IPS-NIHi11 (cell line): Measurements from ENCODE around the gene ANKDD1B.

Source experiments
- DNase-seq: peaks from one replicate; pipeline ENCODE4 v3.0.0; 2012; ENCODE audit warnings: mixed read lengths, low spot score

Gene ANKDD1B

DNA sequence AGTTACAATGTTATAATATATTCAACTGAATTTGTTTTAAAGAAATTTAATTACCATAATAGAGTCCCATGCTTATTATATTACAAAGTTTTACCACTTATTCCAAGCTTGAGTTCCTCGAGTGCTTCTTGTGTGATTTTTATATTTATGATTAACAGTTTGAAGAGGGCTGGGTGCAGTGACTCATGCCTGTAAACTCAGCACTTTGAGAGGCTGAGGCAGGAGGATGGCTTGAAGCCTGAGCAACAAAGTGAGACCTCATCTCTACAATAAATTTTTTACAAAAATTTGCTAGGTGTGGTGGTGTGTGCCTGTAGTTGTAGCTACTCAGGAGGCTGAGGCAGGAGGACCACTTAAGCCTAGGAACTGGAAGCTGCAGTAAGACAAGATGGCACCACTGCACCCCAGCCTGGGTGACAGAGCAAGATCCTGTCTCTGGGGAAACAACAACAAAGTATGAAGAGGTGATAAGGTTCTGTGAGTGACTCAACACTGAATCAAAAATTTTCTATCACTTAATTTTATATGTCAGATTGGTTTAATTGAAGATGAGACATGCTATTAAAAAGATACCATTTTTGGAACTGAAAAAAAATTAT lies 96.8 kb downstream of the ANKDD1B start:
- DNase-seq, result no peak

DNA sequence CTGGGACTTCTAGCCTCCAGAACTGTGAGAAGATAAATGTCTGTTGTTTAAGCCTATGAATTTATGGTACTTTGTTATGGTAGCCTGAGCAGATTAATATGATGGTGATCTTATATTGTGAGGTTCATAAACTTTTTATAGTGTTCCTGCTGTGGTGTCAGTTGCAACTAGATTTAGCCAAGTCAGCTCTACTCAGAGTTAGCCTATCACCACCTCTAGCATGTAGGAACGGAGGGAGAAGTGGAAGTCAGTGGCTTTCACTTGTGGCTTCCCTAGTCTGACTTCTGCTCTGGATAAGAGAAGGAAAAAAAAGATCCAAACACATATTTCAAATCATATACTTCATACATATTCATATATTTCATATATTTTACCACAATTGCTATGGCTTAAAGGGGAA lies 99.4 kb downstream of the ANKDD1B start:
- no peak for DNase-seq

GRCh38 chr5:75711151-75711550 lies 99.9 kb downstream of the ANKDD1B start:
- DNase-seq, result no peak

DNA sequence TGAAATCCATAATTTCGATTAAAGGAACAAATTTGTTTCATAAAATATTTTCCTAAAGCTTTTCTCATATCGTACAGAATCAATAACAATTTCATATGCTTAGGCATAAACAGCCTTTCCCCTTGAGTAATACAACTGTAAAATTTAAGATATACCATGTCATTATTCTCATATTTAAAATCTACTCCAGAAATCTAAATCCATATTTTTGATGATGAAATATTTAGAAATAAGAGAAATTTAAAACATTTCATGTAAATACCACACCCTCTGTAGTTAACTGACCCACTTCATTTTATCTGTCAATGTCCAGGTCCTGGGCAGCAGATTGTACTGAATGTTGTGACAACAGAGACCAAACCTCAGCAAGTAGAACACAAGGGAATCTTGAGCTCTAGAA lies 100.8 kb downstream of the ANKDD1B start:
- DNase-seq, result no peak

GRCh38 chr5:75716715-75717081 lies 105.4 kb downstream of the ANKDD1B start:
- peak; percentile 19 for DNase-seq

- DNase-seq, result peak; percentile 97
Observed at GRCh38 chr5:75717082-75717922, 106.0 kb downstream of the ANKDD1B start, which contains the start of gene POC5. POC5 (minus strand) TSS chr5:75717437; CDS start chr5:75712937, 4,500 bp downstream.

DNA sequence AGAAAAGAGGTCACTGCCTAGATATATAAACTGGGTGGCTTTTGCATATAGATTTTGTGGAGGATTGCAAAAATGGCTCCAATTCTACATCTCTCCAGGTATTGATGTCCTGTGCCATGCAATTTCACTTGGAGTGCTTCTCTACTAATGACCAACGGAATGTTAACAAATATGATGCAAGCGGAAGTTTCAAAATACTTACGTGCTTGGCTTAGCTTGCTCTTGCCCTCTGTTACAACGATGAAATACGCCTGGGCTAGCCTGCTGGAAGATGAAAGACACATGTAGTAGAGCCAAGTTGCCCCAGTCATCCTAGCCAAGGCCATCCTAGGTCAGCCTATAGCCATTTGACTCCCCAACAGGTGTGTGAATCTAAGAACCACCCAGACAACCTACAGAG lies 109.6 kb downstream of the ANKDD1B start:
- DNase-seq, result no peak
